K562 (cell line): ENCODE results near the gene SLC5A5. TPM values are rescaled to one million over a fixed set of nuclear protein-coding genes. Genes with fewer than 3 reads are reported as not detected.
A peak's percentile ranks its signal among the peaks of the same experiment; 100 is the strongest.

Experiments
- BRF1 ChIP-seq: IDR thresholded peaks from 3 replicates; pipeline ENCODE4 v1.6.1; 2011; ENCODE audit warnings: borderline replicate concordance, mild to moderate bottlenecking; ENCODE audit not compliant: insufficient read length; ENCODE audit errors: extremely low read depth
- CHD2 ChIP-seq: IDR thresholded peaks from 2 replicates; pipeline ENCODE4 v1.6.1; 2011; ENCODE audit warnings: low read depth, low read length
- ETV1 ChIP-seq: fragments of 450-650 bp; conservative IDR thresholded peaks from 2 replicates; pipeline ENCODE4 v1.6.1; 2016; ENCODE audit warnings: missing genetic modification characterization, control low read depth, low read depth, missing compliant biosample characterization
- POLR2AphosphoS5 ChIP-seq: IDR thresholded peaks from 2 replicates; pipeline ENCODE4 v1.6.1; 2011; ENCODE audit warnings: mild to moderate bottlenecking, low read depth, low read length, moderate library complexity; ENCODE audit not compliant: control insufficient read depth, insufficient read depth
- SMARCE1 ChIP-seq: fragments of 450-650 bp; IDR thresholded peaks from 2 replicates; pipeline ENCODE4 v1.7.1; 2016; ENCODE audit warnings: mild to moderate bottlenecking
- ZBTB11 ChIP-seq, 3 experiments: fragments of 200-800 bp in 1 of 3; fragments of 250-450 bp in 1 of 3; fragments of 450-650 bp in 1 of 3; sonication (Bioruptor Pico) in 1 of 3; sonication (Bioruptor generic) in 1 of 3; formaldehyde crosslinking in 1 of 3; IDR thresholded peaks; 2 replicates each; pipeline versions ENCODE4 v1.6.1 to v1.8.0; 2016 to 2022; ENCODE audit warnings: mild to moderate bottlenecking in 2 of 3, missing genetic modification characterization in 2 of 3, missing compliant biosample characterization in 1 of 3, moderate library complexity in 1 of 3
- ZNF165 ChIP-seq: fragments of 250-450 bp; sonication (Bioruptor Pico); IDR thresholded peaks from 2 replicates; pipeline ENCODE4 v1.4.0; 2020; ENCODE audit warnings: borderline replicate concordance
- ZNF263 ChIP-seq: sonication (generic); formaldehyde crosslinking; IDR thresholded peaks from 2 replicates; pipeline ENCODE4 v1.8.0; 2022; ENCODE audit warnings: mild to moderate bottlenecking, missing genetic modification reagents, borderline replicate concordance
- polyA plus RNA-seq, 8 experiments: library from polyadenylated mRNA; depleted of rRNA in 4 of 8; stranded (reverse) in 5 of 8; unstranded in 3 of 8; fragments of >200 nt; fragmentation: Nextera tagmentation in 2 of 8; fragmentation: Illumina TruSeq in 1 of 8; extraction: Ambion mirVana in 2 of 8; extraction: Trizol in 1 of 8; gene quantifications; 2 replicates each; pipeline versions ENCODE4 v1.2.1 to v1.2.3, GENCODE V29; 2011 to 2014; ENCODE audit warnings: inconsistent platforms in 1 of 8, missing spikeins in 1 of 8
- total RNA-seq, 7 experiments: library from RNA; depleted of rRNA in 6 of 7; stranded (reverse); fragments of >200 nt in 6 of 7; fragmentation: Illumina TruSeq in 2 of 7; extraction: Trizol in 2 of 7; gene quantifications; 2 replicates each; pipeline versions ENCODE4 v1.2.1 to v1.2.3, GENCODE V29; 2011 to 2021; ENCODE audit warnings: low replicate concordance in 1 of 7
- TF ChIP-seq, protein P1 (sequence below): fragments of 450-650 bp; IDR thresholded peaks from 2 replicates; pipeline ENCODE4 v1.6.1; 2016; ENCODE audit warnings: low read depth
- TF ChIP-seq, protein P2 (sequence below): sonication (generic); formaldehyde crosslinking; IDR thresholded peaks from 2 replicates; pipeline ENCODE4 v1.8.1; 2023; ENCODE audit warnings: mild to moderate bottlenecking, missing genetic modification reagents
- TF ChIP-seq, protein P3 (sequence below), 3 experiments: IDR thresholded peaks in 2 of 3; conservative IDR thresholded peaks in 1 of 3; 2 replicates each; pipeline ENCODE4 v1.5.1; 2011 to 2012; ENCODE audit warnings: low read length in 3 of 3, mild to moderate bottlenecking in 3 of 3, control low read depth in 2 of 3, improper control_type of control experiment in 1 of 3, inconsistent platforms in 1 of 3, low read depth in 1 of 3, mixed read lengths in 1 of 3, moderate library complexity in 1 of 3; ENCODE audit not compliant: insufficient read depth in 2 of 3

SLC5A5 gene
- total and polyA plus RNA-seq, 9 of the 15 experiments (the other 6 are each of a cell fraction or from before 2014, with no cell fraction given) = 0.10 to 0.73 (median 0.23) TPM

- TF ChIP-seq CHD2 = no peak
- 0 out of 2 replicates have a peak, but pooled peaks have one; percentile 8 for TF ChIP-seq ZNF263 (CRISPR knock-in tag)
- no peak for TF ChIP-seq ZNF165 (CRISPR knock-in tag)
- no peak for TF ChIP-seq POLR2AphosphoS5
- TF ChIP-seq ZBTB11 (CRISPR knock-in tag; IDR thresholded peaks at IDR 0.05) = 0 out of 6 replicates have a peak, but pooled peaks of 1 of the 3 experiments have one; percentile 9
- TF ChIP-seq BRF1 = no peak
- no peak for TF ChIP-seq SMARCE1
- TF ChIP-seq, protein P1, sequence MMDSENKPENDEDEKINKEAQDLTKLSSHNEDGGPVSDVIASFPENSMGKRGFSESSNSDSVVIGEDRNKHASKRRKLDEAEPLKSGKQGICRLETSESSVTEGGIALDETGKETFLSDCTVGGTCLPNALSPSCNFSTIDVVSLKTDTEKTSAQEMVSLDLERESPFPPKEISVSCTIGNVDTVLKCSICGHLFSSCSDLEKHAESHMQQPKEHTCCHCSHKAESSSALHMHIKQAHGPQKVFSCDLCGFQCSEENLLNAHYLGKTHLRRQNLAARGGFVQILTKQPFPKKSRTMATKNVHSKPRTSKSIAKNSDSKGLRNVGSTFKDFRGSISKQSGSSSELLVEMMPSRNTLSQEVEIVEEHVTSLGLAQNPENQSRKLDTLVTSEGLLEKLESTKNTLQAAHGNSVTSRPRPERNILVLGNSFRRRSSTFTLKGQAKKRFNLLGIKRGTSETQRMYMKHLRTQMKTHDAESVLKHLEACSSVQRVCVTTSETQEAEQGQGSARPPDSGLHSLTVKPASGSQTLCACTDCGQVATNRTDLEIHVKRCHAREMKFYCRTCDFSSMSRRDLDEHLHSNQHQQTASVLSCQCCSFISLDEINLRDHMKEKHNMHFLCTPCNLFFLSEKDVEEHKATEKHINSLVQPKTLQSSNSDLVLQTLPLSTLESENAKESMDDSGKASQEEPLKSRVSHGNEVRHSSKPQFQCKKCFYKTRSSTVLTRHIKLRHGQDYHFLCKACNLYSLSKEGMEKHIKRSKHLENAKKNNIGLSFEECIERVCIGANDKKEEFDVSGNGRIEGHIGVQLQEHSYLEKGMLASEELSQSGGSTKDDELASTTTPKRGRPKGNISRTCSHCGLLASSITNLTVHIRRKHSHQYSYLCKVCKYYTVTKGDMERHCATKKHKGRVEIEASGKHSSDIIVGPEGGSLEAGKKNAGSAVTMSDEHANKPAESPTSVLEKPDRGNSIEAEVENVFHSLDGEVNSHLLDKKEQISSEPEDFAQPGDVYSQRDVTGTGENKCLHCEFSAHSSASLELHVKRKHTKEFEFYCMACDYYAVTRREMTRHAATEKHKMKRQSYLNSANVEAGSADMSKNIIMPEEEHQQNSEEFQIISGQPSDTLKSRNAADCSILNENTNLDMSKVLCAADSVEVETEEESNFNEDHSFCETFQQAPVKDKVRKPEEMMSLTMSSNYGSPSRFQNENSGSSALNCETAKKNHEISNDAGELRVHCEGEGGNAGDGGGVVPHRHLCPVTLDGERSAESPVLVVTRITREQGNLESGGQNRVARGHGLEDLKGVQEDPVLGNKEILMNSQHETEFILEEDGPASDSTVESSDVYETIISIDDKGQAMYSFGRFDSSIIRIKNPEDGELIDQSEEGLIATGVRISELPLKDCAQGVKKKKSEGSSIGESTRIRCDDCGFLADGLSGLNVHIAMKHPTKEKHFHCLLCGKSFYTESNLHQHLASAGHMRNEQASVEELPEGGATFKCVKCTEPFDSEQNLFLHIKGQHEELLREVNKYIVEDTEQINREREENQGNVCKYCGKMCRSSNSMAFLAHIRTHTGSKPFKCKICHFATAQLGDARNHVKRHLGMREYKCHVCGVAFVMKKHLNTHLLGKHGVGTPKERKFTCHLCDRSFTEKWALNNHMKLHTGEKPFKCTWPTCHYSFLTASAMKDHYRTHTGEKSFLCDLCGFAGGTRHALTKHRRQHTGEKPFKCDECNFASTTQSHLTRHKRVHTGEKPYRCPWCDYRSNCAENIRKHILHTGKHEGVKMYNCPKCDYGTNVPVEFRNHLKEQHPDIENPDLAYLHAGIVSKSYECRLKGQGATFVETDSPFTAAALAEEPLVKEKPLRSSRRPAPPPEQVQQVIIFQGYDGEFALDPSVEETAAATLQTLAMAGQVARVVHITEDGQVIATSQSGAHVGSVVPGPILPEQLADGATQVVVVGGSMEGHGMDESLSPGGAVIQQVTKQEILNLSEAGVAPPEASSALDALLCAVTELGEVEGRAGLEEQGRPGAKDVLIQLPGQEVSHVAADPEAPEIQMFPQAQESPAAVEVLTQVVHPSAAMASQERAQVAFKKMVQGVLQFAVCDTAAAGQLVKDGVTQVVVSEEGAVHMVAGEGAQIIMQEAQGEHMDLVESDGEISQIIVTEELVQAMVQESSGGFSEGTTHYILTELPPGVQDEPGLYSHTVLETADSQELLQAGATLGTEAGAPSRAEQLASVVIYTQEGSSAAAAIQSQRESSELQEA = no peak
- peak; percentile 17; the same call in 1 of the 2 replicates for TF ChIP-seq ETV1 (tag)
- TF ChIP-seq, protein P2, sequence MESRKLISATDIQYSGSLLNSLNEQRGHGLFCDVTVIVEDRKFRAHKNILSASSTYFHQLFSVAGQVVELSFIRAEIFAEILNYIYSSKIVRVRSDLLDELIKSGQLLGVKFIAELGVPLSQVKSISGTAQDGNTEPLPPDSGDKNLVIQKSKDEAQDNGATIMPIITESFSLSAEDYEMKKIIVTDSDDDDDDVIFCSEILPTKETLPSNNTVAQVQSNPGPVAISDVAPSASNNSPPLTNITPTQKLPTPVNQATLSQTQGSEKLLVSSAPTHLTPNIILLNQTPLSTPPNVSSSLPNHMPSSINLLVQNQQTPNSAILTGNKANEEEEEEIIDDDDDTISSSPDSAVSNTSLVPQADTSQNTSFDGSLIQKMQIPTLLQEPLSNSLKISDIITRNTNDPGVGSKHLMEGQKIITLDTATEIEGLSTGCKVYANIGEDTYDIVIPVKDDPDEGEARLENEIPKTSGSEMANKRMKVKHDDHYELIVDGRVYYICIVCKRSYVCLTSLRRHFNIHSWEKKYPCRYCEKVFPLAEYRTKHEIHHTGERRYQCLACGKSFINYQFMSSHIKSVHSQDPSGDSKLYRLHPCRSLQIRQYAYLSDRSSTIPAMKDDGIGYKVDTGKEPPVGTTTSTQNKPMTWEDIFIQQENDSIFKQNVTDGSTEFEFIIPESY = no peak
- TF ChIP-seq, protein P3, sequence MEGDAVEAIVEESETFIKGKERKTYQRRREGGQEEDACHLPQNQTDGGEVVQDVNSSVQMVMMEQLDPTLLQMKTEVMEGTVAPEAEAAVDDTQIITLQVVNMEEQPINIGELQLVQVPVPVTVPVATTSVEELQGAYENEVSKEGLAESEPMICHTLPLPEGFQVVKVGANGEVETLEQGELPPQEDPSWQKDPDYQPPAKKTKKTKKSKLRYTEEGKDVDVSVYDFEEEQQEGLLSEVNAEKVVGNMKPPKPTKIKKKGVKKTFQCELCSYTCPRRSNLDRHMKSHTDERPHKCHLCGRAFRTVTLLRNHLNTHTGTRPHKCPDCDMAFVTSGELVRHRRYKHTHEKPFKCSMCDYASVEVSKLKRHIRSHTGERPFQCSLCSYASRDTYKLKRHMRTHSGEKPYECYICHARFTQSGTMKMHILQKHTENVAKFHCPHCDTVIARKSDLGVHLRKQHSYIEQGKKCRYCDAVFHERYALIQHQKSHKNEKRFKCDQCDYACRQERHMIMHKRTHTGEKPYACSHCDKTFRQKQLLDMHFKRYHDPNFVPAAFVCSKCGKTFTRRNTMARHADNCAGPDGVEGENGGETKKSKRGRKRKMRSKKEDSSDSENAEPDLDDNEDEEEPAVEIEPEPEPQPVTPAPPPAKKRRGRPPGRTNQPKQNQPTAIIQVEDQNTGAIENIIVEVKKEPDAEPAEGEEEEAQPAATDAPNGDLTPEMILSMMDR (IDR thresholded peaks at IDR 0.05 in 2 of 3, conservative IDR thresholded peaks at IDR 0.05 in 1 of 3; ENCODE audit: insufficient read depth in 2 of 3, low read depth in 1 of 3, low read length in 3 of 3) = no peak
These were observed 30.4 kb upstream of the SLC5A5 start (continued) for GRCh38 chr19:17841371-17841809.
